ENCODE data around the gene CHST8.
"Not testable (repeated sequence)": the region's sequence is repeated elsewhere in the genome, so short reads cannot be mapped to it uniquely, and the experiment has no call there.

The CHST8 gene

GRCh38 chr19:33691736-33692135 lies 70.0 kb downstream of the CHST8 start:
- DNase-seq = no peak

- no peak for DNase-seq
Observed at GRCh38 chr19:33693678-33694077, 71.9 kb downstream of the CHST8 start.

- DNase-seq = not testable (repeated sequence)
Observed at GRCh38 chr19:33695547-33695946, 73.8 kb downstream of the CHST8 start.

GRCh38 chr19:33697766-33698165 lies 76.0 kb downstream of the CHST8 start:
- no peak for DNase-seq

- no peak for DNase-seq
Observed at GRCh38 chr19:33698576-33699435, 77.1 kb downstream of the CHST8 start.

GRCh38 chr19:33699754-33700407 lies 78.1 kb downstream of the CHST8 start:
- no peak for DNase-seq

- no peak for DNase-seq
Observed at GRCh38 chr19:33700408-33701013, 78.8 kb downstream of the CHST8 start.

- DNase-seq = no peak
Observed at GRCh38 chr19:33701565-33701964, 79.8 kb downstream of the CHST8 start.

- DNase-seq = no peak
Observed at GRCh38 chr19:33702606-33703437, 81.1 kb downstream of the CHST8 start.

- DNase-seq = no peak
Observed at GRCh38 chr19:33703438-33703750, 81.6 kb downstream of the CHST8 start.

GRCh38 chr19:33703821-33704220 lies 82.1 kb downstream of the CHST8 start:
- DNase-seq = no peak

GRCh38 chr19:33704271-33704670 lies 82.5 kb downstream of the CHST8 start:
- no peak for DNase-seq

- DNase-seq = no peak
Observed at GRCh38 chr19:33705090-33705847, 83.5 kb downstream of the CHST8 start.

- no peak for DNase-seq
Observed at GRCh38 chr19:33705860-33706259, 84.1 kb downstream of the CHST8 start.

- no peak for DNase-seq
Observed at GRCh38 chr19:33706631-33707030, 84.9 kb downstream of the CHST8 start.

GRCh38 chr19:33712268-33712667 lies 90.5 kb downstream of the CHST8 start:
- DNase-seq = no peak

GRCh38 chr19:33713194-33713593 lies 91.4 kb downstream of the CHST8 start:
- DNase-seq = no peak

GRCh38 chr19:33714149-33714548 lies 92.4 kb downstream of the CHST8 start:
- DNase-seq = no peak

GRCh38 chr19:33715462-33715861 lies 93.7 kb downstream of the CHST8 start:
- no peak for DNase-seq

GRCh38 chr19:33717878-33718277 lies 96.1 kb downstream of the CHST8 start:
- DNase-seq = no peak

- no peak for DNase-seq
Observed at GRCh38 chr19:33718651-33719254, 97.0 kb downstream of the CHST8 start.
